Middle frontal gyrus (tissue), 1 donor: ENCODE measurements around the gene PCLO.
"Not testable (repeated sequence)": the region's sequence is repeated elsewhere in the genome, so short reads cannot be mapped to it uniquely, and the experiment has no call there.

Experiments used
- DNase-seq: peaks from one replicate; pipeline ENCODE4 v3.0.0-alpha.2; 2015; ENCODE audit warnings: low spot score; ENCODE audit errors: extremely low spot score

The PCLO gene

GRCh38 chr7:82736633-82737032 is 426.1 kb downstream of the PCLO start:
- DNase-seq: no peak

GRCh38 chr7:82732677-82733076 is 430.0 kb downstream of the PCLO start:
- DNase-seq: no peak

GRCh38 chr7:82729172-82730030 is 433.3 kb downstream of the PCLO start:
- DNase-seq: no peak

GRCh38 chr7:82726038-82726800 is 436.5 kb downstream of the PCLO start:
- no peak for DNase-seq

GRCh38 chr7:82723411-82723810 is 439.3 kb downstream of the PCLO start:
- no peak for DNase-seq

GRCh38 chr7:82722946-82723345 is 439.7 kb downstream of the PCLO start:
- no peak for DNase-seq

GRCh38 chr7:82715344-82715743 is 447.3 kb downstream of the PCLO start:
- DNase-seq: no peak

- DNase-seq: no peak
Observed at GRCh38 chr7:82714883-82715282, 447.8 kb downstream of the PCLO start.

GRCh38 chr7:82713506-82713905 is 449.2 kb downstream of the PCLO start:
- DNase-seq: no peak

GRCh38 chr7:82706344-82706743 is 456.3 kb downstream of the PCLO start:
- DNase-seq: not testable (repeated sequence)

GRCh38 chr7:82705517-82706260 is 457.0 kb downstream of the PCLO start:
- DNase-seq: no peak

GRCh38 chr7:82704121-82704520 is 458.6 kb downstream of the PCLO start:
- DNase-seq: no peak
